Panc1 (cell line): ENCODE measurements around the gene SYCP1. TPM values are rescaled to one million over a fixed set of nuclear protein-coding genes. Genes with fewer than 3 reads are reported as not detected.
"Not testable (repeated sequence)": the region's sequence is repeated elsewhere in the genome, so short reads cannot be mapped to it uniquely, and the experiment has no call there.

Experiments
- ATAC-seq: fragments of 200-7000 bp; cut with Tn5 transposase; 2 replicates; pipeline ENCODE4 v1.9.1; 2020; ENCODE audit warnings: mild to moderate bottlenecking, moderate library complexity
- BruUV-seq: library from RNA; stranded (reverse); fragments of 400-500 nt; replicated peaks from 2 replicates; lab custom pipeline; 2021; lab: Mats Ljungman, UMichigan
- CTCF ChIA-PET: fragments of 300-600 bp; sonication (Branson Sonifier 250); formaldehyde crosslinking; loops from one replicate; lab custom pipeline; 2022; ENCODE audit warnings: antibody characterized with exemption; lab: Charles Lee
- POLR2A ChIA-PET: fragments of 300-600 bp; sonication (Branson Sonifier 250); formaldehyde crosslinking; loops from one replicate; lab custom pipeline; 2022; ENCODE audit warnings: antibody characterized with exemption; lab: Charles Lee
- DNase-seq: peaks from one replicate; pipeline ENCODE4 v3.0.0-alpha.2; 2010; ENCODE audit warnings: low read depth, low spot score
- H3K27ac ChIP-seq: 2 replicates; pipeline ENCODE4 v1.5.1; 2011; ENCODE audit warnings: mild to moderate bottlenecking, low read length, inconsistent platforms
- H3K27me3 ChIP-seq: fragments of 200-500 bp; sonication (Bioruptor generic); 2 replicates; pipeline ENCODE4 v1.6.0; 2014; ENCODE audit warnings: low read length, inconsistent platforms; ENCODE audit not compliant: control insufficient read depth, insufficient read depth
- H3K36me3 ChIP-seq: fragments of 200-500 bp; sonication (Bioruptor generic); 2 replicates; pipeline ENCODE4 v1.5.1; 2014; ENCODE audit warnings: inconsistent platforms, mild to moderate bottlenecking, low read length, moderate library complexity; ENCODE audit not compliant: control insufficient read depth, insufficient read depth
- H3K4me1 ChIP-seq: 2 replicates; pipeline ENCODE4 v1.5.1; 2011; ENCODE audit warnings: inconsistent platforms, mild to moderate bottlenecking, low read length, moderate library complexity; ENCODE audit not compliant: control insufficient read depth, insufficient read depth
- H3K4me3 ChIP-seq, 2 experiments: 2 replicates each; pipeline ENCODE4 v1.5.1; 2011 to 2012; ENCODE audit warnings: low read depth in 2 of 2, low read length in 2 of 2, mild to moderate bottlenecking in 2 of 2, inconsistent platforms in 1 of 2, moderate library complexity in 1 of 2
- H3K9me3 ChIP-seq: fragments of 200-500 bp; sonication (Bioruptor generic); 2 replicates; pipeline ENCODE4 v1.5.1; 2014; ENCODE audit warnings: low read depth, mild to moderate bottlenecking, inconsistent platforms, low read length, moderate library complexity; ENCODE audit not compliant: control insufficient read depth, insufficient read depth
- POLR2AphosphoS5 ChIP-seq: IDR thresholded peaks from 2 replicates; pipeline ENCODE4 v1.6.1; 2012; ENCODE audit warnings: mild to moderate bottlenecking, low read depth, low read length, moderate library complexity
- SIN3A ChIP-seq: IDR thresholded peaks from 2 replicates; pipeline ENCODE4 v1.6.1; 2012; ENCODE audit warnings: low read depth, mild to moderate bottlenecking, low read length, moderate library complexity, borderline replicate concordance; ENCODE audit not compliant: insufficient read depth
- TCF7L2 ChIP-seq: IDR thresholded peaks from 2 replicates; pipeline ENCODE4 v1.6.1; 2011; ENCODE audit warnings: mild to moderate bottlenecking, low read depth, low read length, inconsistent platforms
- in situ Hi-C: cut with HindIII; loops from 2 replicates; pipeline ENCODE4 v1.10.0; 2016; ENCODE audit warnings: low sequenced_read_pairs, low pct_unique_long_range_greater_than_20kb
- intact Hi-C: fragments of 100-400 bp; cut with micrococcal nuclease; formaldehyde crosslinking; loops from one replicate; pipeline ENCODE4 v1.10.0; 2022; ENCODE audit not compliant: unreplicated experiment
- total RNA-seq: library from RNA; stranded (reverse); gene quantifications from one replicate; pipeline ENCODE4 v1.2.1, GENCODE V29; 2021; ENCODE audit not compliant: unreplicated experiment
- TF ChIP-seq, protein P1 (sequence below), 2 experiments: IDR thresholded peaks; 2 replicates each; pipeline ENCODE4 v1.6.1; 2011 to 2012; ENCODE audit warnings: low read depth in 2 of 2, control low read depth in 1 of 2, low read length in 1 of 2, mild to moderate bottlenecking in 1 of 2, moderate library complexity in 1 of 2; ENCODE audit not compliant: insufficient read depth in 1 of 2
- TF ChIP-seq, protein P2 (sequence below): fragments of 450-650 bp; IDR thresholded peaks from 2 replicates; pipeline ENCODE4 v1.5.1; 2017; ENCODE audit warnings: mild to moderate bottlenecking

SYCP1 gene
- total RNA-seq, 1 experiment from 2014 or later: not detected

DNA sequence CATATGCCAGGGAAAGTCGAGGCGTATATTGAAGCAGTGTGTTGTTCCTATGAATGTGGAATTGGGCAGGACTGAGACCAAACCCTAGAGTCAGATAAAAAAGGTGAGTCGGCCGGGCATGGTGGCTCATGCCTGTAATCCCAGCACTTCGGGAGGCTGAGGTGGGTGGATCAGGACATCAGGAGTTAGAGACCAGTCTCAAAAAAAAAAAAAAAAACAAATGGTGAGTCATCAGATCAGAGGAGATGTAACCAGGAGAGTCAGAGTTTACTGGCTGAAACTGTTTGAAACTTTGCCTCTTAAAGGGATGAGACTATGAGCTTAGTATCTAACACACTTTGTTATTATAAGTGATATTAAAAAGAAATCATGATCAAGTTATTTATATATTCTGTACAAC, 26.4 kb upstream of the SYCP1 start:
- no peak overlapping the region for H3K4me3 ChIP-seq
- POLR2A ChIA-PET: no interaction called here
- in situ Hi-C loops (no loop called here), intact Hi-C loops (no loop called here)
- BruUV-seq: no TSS peak
- no peaks in the 10 kb centered on the region for H3K9me3 ChIP-seq
- TF ChIP-seq POLR2AphosphoS5 (no peak), TCF7L2 (no peak), SIN3A (no peak)
- TF ChIP-seq, protein P1, sequence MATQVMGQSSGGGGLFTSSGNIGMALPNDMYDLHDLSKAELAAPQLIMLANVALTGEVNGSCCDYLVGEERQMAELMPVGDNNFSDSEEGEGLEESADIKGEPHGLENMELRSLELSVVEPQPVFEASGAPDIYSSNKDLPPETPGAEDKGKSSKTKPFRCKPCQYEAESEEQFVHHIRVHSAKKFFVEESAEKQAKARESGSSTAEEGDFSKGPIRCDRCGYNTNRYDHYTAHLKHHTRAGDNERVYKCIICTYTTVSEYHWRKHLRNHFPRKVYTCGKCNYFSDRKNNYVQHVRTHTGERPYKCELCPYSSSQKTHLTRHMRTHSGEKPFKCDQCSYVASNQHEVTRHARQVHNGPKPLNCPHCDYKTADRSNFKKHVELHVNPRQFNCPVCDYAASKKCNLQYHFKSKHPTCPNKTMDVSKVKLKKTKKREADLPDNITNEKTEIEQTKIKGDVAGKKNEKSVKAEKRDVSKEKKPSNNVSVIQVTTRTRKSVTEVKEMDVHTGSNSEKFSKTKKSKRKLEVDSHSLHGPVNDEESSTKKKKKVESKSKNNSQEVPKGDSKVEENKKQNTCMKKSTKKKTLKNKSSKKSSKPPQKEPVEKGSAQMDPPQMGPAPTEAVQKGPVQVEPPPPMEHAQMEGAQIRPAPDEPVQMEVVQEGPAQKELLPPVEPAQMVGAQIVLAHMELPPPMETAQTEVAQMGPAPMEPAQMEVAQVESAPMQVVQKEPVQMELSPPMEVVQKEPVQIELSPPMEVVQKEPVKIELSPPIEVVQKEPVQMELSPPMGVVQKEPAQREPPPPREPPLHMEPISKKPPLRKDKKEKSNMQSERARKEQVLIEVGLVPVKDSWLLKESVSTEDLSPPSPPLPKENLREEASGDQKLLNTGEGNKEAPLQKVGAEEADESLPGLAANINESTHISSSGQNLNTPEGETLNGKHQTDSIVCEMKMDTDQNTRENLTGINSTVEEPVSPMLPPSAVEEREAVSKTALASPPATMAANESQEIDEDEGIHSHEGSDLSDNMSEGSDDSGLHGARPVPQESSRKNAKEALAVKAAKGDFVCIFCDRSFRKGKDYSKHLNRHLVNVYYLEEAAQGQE (IDR thresholded peaks at IDR 0.05; ENCODE audit: insufficient read depth in 1 of 2, low read depth in 2 of 2, low read length in 1 of 2): no peak
- TF ChIP-seq, protein P2, sequence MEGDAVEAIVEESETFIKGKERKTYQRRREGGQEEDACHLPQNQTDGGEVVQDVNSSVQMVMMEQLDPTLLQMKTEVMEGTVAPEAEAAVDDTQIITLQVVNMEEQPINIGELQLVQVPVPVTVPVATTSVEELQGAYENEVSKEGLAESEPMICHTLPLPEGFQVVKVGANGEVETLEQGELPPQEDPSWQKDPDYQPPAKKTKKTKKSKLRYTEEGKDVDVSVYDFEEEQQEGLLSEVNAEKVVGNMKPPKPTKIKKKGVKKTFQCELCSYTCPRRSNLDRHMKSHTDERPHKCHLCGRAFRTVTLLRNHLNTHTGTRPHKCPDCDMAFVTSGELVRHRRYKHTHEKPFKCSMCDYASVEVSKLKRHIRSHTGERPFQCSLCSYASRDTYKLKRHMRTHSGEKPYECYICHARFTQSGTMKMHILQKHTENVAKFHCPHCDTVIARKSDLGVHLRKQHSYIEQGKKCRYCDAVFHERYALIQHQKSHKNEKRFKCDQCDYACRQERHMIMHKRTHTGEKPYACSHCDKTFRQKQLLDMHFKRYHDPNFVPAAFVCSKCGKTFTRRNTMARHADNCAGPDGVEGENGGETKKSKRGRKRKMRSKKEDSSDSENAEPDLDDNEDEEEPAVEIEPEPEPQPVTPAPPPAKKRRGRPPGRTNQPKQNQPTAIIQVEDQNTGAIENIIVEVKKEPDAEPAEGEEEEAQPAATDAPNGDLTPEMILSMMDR: no peak
- H3K27ac ChIP-seq: no peak overlapping the region
- DNase-seq (no peak), ATAC-seq (no peak)
- H3K27me3 ChIP-seq: no peaks in the 10 kb centered on the region
- CTCF ChIA-PET: no interaction called here
- H3K36me3 ChIP-seq: no peaks in the 10 kb centered on the region
- H3K4me1 ChIP-seq: no peaks in the 10 kb centered on the region

DNA sequence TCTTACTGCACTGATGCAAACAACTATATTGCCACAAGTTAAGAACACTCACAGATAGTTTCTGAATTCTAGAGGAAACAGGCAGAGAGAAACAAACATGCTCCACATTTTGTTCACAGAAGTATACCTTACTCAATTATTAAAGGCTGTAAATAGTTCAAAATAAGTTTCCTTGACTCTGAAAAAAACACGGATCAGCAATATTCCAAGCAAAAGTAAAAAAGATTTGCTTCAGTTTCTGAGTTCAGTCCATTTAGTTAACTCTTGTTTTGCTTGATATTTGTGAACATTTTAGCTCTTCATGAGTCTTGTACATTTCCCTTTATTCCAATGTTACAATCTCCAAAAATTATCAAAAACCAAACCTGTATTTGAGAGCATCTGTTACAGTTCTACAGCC, 24.6 kb upstream of the SYCP1 start:
- ATAC-seq, H3K27ac ChIP-seq, POLR2A ChIA-PET, in situ Hi-C loops, CTCF ChIA-PET, BruUV-seq, H3K36me3 ChIP-seq, H3K27me3 ChIP-seq, H3K4me3 ChIP-seq, H3K9me3 ChIP-seq, intact Hi-C loops, H3K4me1 ChIP-seq, DNase-seq: not testable (repeated sequence)

DNA sequence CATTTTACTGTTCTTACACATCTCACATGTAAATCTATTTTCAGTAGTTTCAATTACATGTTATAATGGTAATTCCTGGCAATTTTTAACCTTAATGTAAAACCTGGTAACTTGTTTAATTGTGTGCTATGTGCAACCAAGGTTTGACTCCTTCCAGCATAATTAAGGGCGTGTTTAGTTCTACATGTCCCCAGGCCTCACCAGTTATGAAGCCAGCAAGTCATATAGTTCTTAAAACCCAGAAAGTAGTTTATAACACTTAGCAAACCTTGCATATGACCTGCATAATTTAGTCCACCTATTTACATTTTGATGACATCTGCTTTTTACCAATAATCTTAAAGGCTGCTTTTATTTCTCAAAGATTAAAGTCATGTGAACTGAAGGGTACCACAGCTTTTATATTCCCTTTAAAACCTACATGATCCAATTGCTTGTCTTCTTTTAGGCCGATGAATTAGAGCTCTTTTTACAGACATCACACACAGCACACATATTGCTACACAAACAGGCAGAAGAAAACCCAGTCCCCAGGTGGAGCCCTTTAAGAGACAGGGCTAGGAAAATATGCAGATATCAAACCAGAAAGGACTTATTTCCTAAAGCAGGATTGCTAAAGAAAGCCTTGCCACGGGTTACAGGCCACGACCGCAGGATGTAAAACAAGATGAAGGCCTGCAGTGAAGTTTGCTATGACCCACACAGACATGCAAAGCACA, 23.2 kb upstream of the SYCP1 start:
- ATAC-seq: no peak
- no peaks in the 10 kb centered on the region for H3K9me3 ChIP-seq
- POLR2A ChIA-PET: no interaction called here
- CTCF ChIA-PET: no interaction called here
- H3K36me3 ChIP-seq: no peaks in the 10 kb centered on the region
- no peaks in the 10 kb centered on the region for H3K4me1 ChIP-seq
- H3K27me3 ChIP-seq: no peaks in the 10 kb centered on the region
- BruUV-seq: no TSS peak
- in situ Hi-C loops (no loop called here), intact Hi-C loops (no loop called here)
- H3K27ac ChIP-seq: no peak overlapping the region
- H3K4me3 ChIP-seq: no peak overlapping the region
- DNase-seq: no peak
- TF ChIP-seq SIN3A (no peak), POLR2AphosphoS5 (no peak), TCF7L2 (no peak)
- TF ChIP-seq, protein P2: no peak
- TF ChIP-seq, protein P1 (IDR thresholded peaks at IDR 0.05; ENCODE audit: insufficient read depth in 1 of 2, low read depth in 2 of 2, low read length in 1 of 2): no peak
